IMR-90 (cell line): ENCODE measurements around the gene TMEM132A. TPM values are rescaled to one million over a fixed set of nuclear protein-coding genes. Genes with fewer than 3 reads are reported as not detected.
"Not testable (repeated sequence)": the region's sequence is repeated elsewhere in the genome, so short reads cannot be mapped to it uniquely, and the experiment has no call there.

Experiments used
- ATAC-seq: fragments of 200-7000 bp; cut with Tn5 transposase; 2 replicates; pipeline ENCODE4 v1.9.1; 2020; ENCODE audit warnings: low read depth, mild to moderate bottlenecking, moderate library complexity
- BruUV-seq: library from RNA; stranded (reverse); fragments of 400-500 nt; replicated peaks from 2 replicates; lab custom pipeline; 2021; lab: Mats Ljungman, UMichigan
- CTCF ChIA-PET: fragments of 300-600 bp; formaldehyde crosslinking; extraction: SDS; loops from one replicate; lab custom pipeline; 2021; ENCODE audit warnings: antibody characterized with exemption; lab: Yijun Ruan, JAX
- POLR2A ChIA-PET: fragments of 300-600 bp; sonication (Branson Sonifier 250); formaldehyde crosslinking; loops from one replicate; lab custom pipeline; 2022; ENCODE audit warnings: antibody characterized with exemption; ENCODE audit not compliant: unreplicated experiment; lab: Charles Lee
- DNase-seq: peaks from one replicate; pipeline ENCODE4 v3.0.0; 2013
- H2AFZ ChIP-seq: replicated peaks from 2 replicates; pipeline ENCODE3; 2013; ENCODE audit warnings: low read length, mild to moderate bottlenecking; ENCODE audit not compliant: poor library complexity
- H2AK5ac ChIP-seq: 2 replicates; pipeline ENCODE4 v1.6.1; 2013; ENCODE audit warnings: low read depth, low read length, inconsistent platforms
- H2AK9ac ChIP-seq: replicated peaks from 2 replicates; pipeline ENCODE3; 2013; ENCODE audit warnings: mild to moderate bottlenecking, low read depth, low read length, moderate library complexity; ENCODE audit not compliant: poor library complexity
- H2BK120ac ChIP-seq: 2 replicates; pipeline ENCODE4 v1.6.1; 2013; ENCODE audit warnings: low read depth, low read length, inconsistent platforms
- H2BK15ac ChIP-seq: 3 replicates; pipeline ENCODE4 v1.6.1; 2013; ENCODE audit warnings: low read depth, low read length, inconsistent platforms
- H2BK20ac ChIP-seq: 2 replicates; pipeline ENCODE4 v1.6.1; 2013; ENCODE audit warnings: low read depth, mild to moderate bottlenecking, inconsistent platforms, low read length, moderate library complexity
- H2BK5ac ChIP-seq: 2 replicates; pipeline ENCODE4 v1.6.1; 2013; ENCODE audit warnings: mild to moderate bottlenecking, low read depth, low read length, inconsistent platforms; ENCODE audit not compliant: poor library complexity, severe bottlenecking
- H3K14ac ChIP-seq: replicated peaks from 2 replicates; pipeline ENCODE4 v1.6.1; 2013; ENCODE audit warnings: low read depth, low read length, inconsistent platforms
- H3K18ac ChIP-seq: 2 replicates; pipeline ENCODE4 v1.6.1; 2013; ENCODE audit warnings: low read depth, low read length, control low read depth
- H3K23ac ChIP-seq: 2 replicates; pipeline ENCODE4 v1.6.1; 2013; ENCODE audit warnings: low read depth, low read length, inconsistent platforms
- H3K27ac ChIP-seq: 2 replicates; pipeline ENCODE4 v1.5.1; 2013; ENCODE audit warnings: mild to moderate bottlenecking, control low read depth, low read length; ENCODE audit not compliant: insufficient read depth
- H3K27me3 ChIP-seq: 2 replicates; pipeline ENCODE4 v1.6.1; 2013; ENCODE audit warnings: low read length; ENCODE audit not compliant: control insufficient read depth, insufficient read depth
- H3K36me3 ChIP-seq: 2 replicates; pipeline ENCODE4 v1.6.1; 2013; ENCODE audit warnings: low read length, mixed read lengths; ENCODE audit not compliant: control insufficient read depth, insufficient read depth
- H3K4ac ChIP-seq: 2 replicates; pipeline ENCODE4 v1.6.1; 2013; ENCODE audit warnings: low read depth, low read length, inconsistent platforms
- H3K4me1 ChIP-seq: 2 replicates; pipeline ENCODE4 v1.6.1; 2013; ENCODE audit warnings: low read length, mixed read lengths; ENCODE audit not compliant: control insufficient read depth, insufficient read depth
- H3K4me2 ChIP-seq: 2 replicates; pipeline ENCODE4 v1.6.1; 2013; ENCODE audit warnings: low read depth, mild to moderate bottlenecking, control low read depth, low read length, moderate library complexity
- H3K4me3 ChIP-seq: 2 replicates; pipeline ENCODE4 v1.5.1; 2013; ENCODE audit warnings: low read depth, mild to moderate bottlenecking, control low read depth, low read length, moderate library complexity; ENCODE audit not compliant: insufficient read depth
- H3K56ac ChIP-seq: 2 replicates; pipeline ENCODE4 v1.6.1; 2013; ENCODE audit warnings: low read length, inconsistent platforms; ENCODE audit not compliant: insufficient read depth; ENCODE audit errors: extremely low read depth
- H3K79me1 ChIP-seq, 2 experiments: 2 replicates each; pipeline ENCODE4 v1.6.1; 2013; ENCODE audit warnings: low read length in 2 of 2, inconsistent platforms in 1 of 2, low read depth in 1 of 2
- H3K9ac ChIP-seq: 2 replicates; pipeline ENCODE4 v1.6.1; 2013; ENCODE audit warnings: low read depth, low read length, control low read depth
- H3K9me1 ChIP-seq: 2 replicates; pipeline ENCODE4 v1.6.1; 2013; ENCODE audit warnings: low read length, inconsistent platforms; ENCODE audit not compliant: insufficient read depth
- H3K9me3 ChIP-seq: 2 replicates; pipeline ENCODE4 v1.6.1; 2013; ENCODE audit warnings: low read length; ENCODE audit not compliant: control insufficient read depth, insufficient read depth
- H4K20me1 ChIP-seq: 2 replicates; pipeline ENCODE4 v1.6.1; 2013; ENCODE audit warnings: low read length, inconsistent platforms; ENCODE audit not compliant: insufficient read depth
- H4K5ac ChIP-seq: 2 replicates; pipeline ENCODE4 v1.6.1; 2013; ENCODE audit warnings: mild to moderate bottlenecking, low read depth, low read length, control low read depth
- H4K8ac ChIP-seq, 2 experiments: 2 replicates each; pipeline ENCODE4 v1.6.1; 2013; ENCODE audit warnings: low read depth in 2 of 2, low read length in 2 of 2, control low read depth in 1 of 2, inconsistent platforms in 1 of 2
- H4K91ac ChIP-seq: 2 replicates; pipeline ENCODE4 v1.6.1; 2013; ENCODE audit warnings: low read depth, low read length, inconsistent platforms; ENCODE audit not compliant: insufficient read depth
- WGBS, 2 experiments: methylation state at CpG; one replicate each; pipeline versions ENCODE4 v1.1.5 to v1.1.7; 2013; ENCODE audit warnings: missing lambda C conversion rate in 2 of 2; ENCODE audit not compliant: insufficient read length in 1 of 2; ENCODE audit errors: extremely low coverage in 2 of 2; 5-methylcytosine and 5-hydroxymethylcytosine counted together
- dilution Hi-C: fragments of 300-500 bp; cut with HindIII; formaldehyde crosslinking; loops from one replicate; pipeline ENCODE4 v1.14.3; 2018; ENCODE audit warnings: low sequenced_read_pairs; ENCODE audit not compliant: unreplicated experiment
- in situ Hi-C: fragments of 300-500 bp; cut with MboI; formaldehyde crosslinking; loops from 3 replicates; pipeline ENCODE4 v1.14.3; 2019; ENCODE audit warnings: low sequenced_read_pairs, inconsistent platforms, mixed read lengths
- intact Hi-C: fragments of 100-400 bp; cut with micrococcal nuclease; formaldehyde crosslinking; loops from 2 replicates; pipeline ENCODE4 v1.10.0; 2022
- polyA plus RNA-seq, 3 experiments: library from polyadenylated mRNA; depleted of rRNA; stranded (reverse); fragments of >200 nt; gene quantifications; 2 replicates each; pipeline ENCODE4 v1.2.3, GENCODE V29; 2012; ENCODE audit warnings: low replicate concordance in 1 of 3
- total RNA-seq: library from RNA; depleted of rRNA; stranded (reverse); fragments of >200 nt; gene quantifications from 2 replicates; pipeline ENCODE4 v1.2.3, GENCODE V29; 2012

The TMEM132A gene
- total and polyA plus RNA-seq, 2 of the 4 experiments (the other 2 are of a cell fraction), result 7.7 to 64.2 TPM

DNA sequence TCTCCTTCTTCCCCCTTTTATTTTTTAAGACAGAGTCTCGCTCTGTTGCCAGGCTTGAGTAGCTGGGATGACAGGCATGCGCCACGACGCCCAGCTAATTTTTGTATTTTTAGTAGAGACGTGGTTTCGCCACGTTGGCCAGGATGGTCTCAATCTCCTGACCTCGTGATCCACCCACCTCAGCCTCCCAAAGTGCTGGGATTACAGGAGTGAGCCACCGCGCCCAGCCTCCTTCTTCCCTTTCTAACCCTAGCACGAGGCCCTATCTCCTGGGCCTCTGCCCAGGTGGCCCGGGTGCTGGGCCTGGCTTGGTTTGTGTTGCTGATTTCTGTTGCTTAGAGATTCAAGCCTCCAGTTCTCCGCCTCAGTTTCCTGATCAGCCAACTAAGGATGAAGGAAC lies 50.1 kb downstream of the TMEM132A start:
- dilution Hi-C loops, in situ Hi-C loops, H3K36me3 ChIP-seq, H2BK15ac ChIP-seq, H3K14ac ChIP-seq, H2BK120ac ChIP-seq, ATAC-seq, H4K5ac ChIP-seq, intact Hi-C loops, H4K20me1 ChIP-seq, H3K4me2 ChIP-seq, CTCF ChIA-PET, DNase-seq, H3K9ac ChIP-seq, H4K8ac ChIP-seq, H3K23ac ChIP-seq, POLR2A ChIA-PET, H3K79me1 ChIP-seq, H2AFZ ChIP-seq, H4K91ac ChIP-seq, H3K18ac ChIP-seq, H3K9me3 ChIP-seq, H2BK5ac ChIP-seq, H3K56ac ChIP-seq, H3K9me1 ChIP-seq, H2BK20ac ChIP-seq, BruUV-seq, H2AK9ac ChIP-seq, H3K27ac ChIP-seq, H3K4me3 ChIP-seq, H3K4ac ChIP-seq, H3K4me1 ChIP-seq, H2AK5ac ChIP-seq: not testable (repeated sequence)
- no CpG with 5 or more reads among the region's 13 CpGs for WGBS, 2 experiments
- peaks cover 45% of the 10 kb centered on the region for H3K27me3 ChIP-seq
